HEK293 (cell line): Measurements from ENCODE around the gene SWI5.

Experiments
- CTCF ChIA-PET: fragments of 350-600 bp; formaldehyde crosslinking; extraction: SDS; loops from one replicate; lab custom pipeline; 2021; ENCODE audit warnings: antibody characterized with exemption; lab: Yijun Ruan, JAX
- POLR2A ChIA-PET: fragments of 300-600 bp; formaldehyde crosslinking; extraction: SDS; loops from one replicate; lab custom pipeline; 2020; ENCODE audit warnings: antibody characterized with exemption, inconsistent platforms; lab: Yijun Ruan, JAX
- H3K27ac ChIP-seq: fragments of 200-500 bp; sonication (Bioruptor generic); 2 replicates; pipeline ENCODE4 v1.5.1; 2014; ENCODE audit warnings: low read depth, low read length, control low read depth, inconsistent platforms; ENCODE audit errors: extremely low read depth
- H3K36me3 ChIP-seq, 2 experiments: fragments of 200-500 bp in 1 of 2; sonication (Bioruptor generic) in 1 of 2; 1 replicate in 1 of 2; 2 replicates in 1 of 2; pipeline ENCODE4 v1.5.1; 2014 to 2017; ENCODE audit warnings: inconsistent platforms in 2 of 2, low read length in 2 of 2; ENCODE audit not compliant: control insufficient read depth in 2 of 2, insufficient read depth in 1 of 2
- H3K4me1 ChIP-seq: fragments of 200-500 bp; sonication (Bioruptor generic); 2 replicates; pipeline ENCODE4 v1.5.1; 2014; ENCODE audit warnings: mild to moderate bottlenecking, low read length, inconsistent platforms; ENCODE audit not compliant: control insufficient read depth, insufficient read depth
- H3K4me3 ChIP-seq: 2 replicates; pipeline ENCODE4 v1.5.1; 2011; ENCODE audit warnings: low read depth, mild to moderate bottlenecking, control low read depth, low read length, moderate library complexity
- H3K9me3 ChIP-seq: fragments of 200-500 bp; sonication (Bioruptor generic); 2 replicates; pipeline ENCODE4 v1.5.1; 2014; ENCODE audit warnings: low read depth, low read length, inconsistent platforms; ENCODE audit not compliant: control insufficient read depth, insufficient read depth
- GLIS2 ChIP-seq: fragments of 450-650 bp; formaldehyde crosslinking; IDR thresholded peaks from 2 replicates; pipeline ENCODE4 v1.5.1; 2016; ENCODE audit warnings: missing biosample characterization, missing genetic modification characterization
- HOXC10 ChIP-seq: sonication (generic); formaldehyde crosslinking; IDR thresholded peaks from 2 replicates; pipeline ENCODE4 v1.8.1; 2023; ENCODE audit warnings: mild to moderate bottlenecking, missing genetic modification reagents
- KLF8 ChIP-seq: fragments of 450-650 bp; formaldehyde crosslinking; IDR thresholded peaks from 2 replicates; pipeline ENCODE4 v1.5.1; 2016; ENCODE audit warnings: missing biosample characterization, missing genetic modification characterization
- PRDM10 ChIP-seq: fragments of 450-650 bp; formaldehyde crosslinking; IDR thresholded peaks from 2 replicates; pipeline ENCODE4 v1.5.1; 2016; ENCODE audit warnings: missing biosample characterization, missing genetic modification characterization
- PRDM6 ChIP-seq: fragments of 450-650 bp; formaldehyde crosslinking; IDR thresholded peaks from 2 replicates; pipeline ENCODE4 v1.5.1; 2017; ENCODE audit warnings: missing biosample characterization, missing genetic modification characterization
- SCRT1 ChIP-seq: fragments of 450-650 bp; formaldehyde crosslinking; IDR thresholded peaks from 2 replicates; pipeline ENCODE4 v1.5.1; 2016; ENCODE audit warnings: missing biosample characterization, missing genetic modification characterization, borderline replicate concordance
- SCRT2 ChIP-seq: fragments of 450-650 bp; formaldehyde crosslinking; IDR thresholded peaks from 2 replicates; pipeline ENCODE4 v1.5.1; 2016; ENCODE audit warnings: missing biosample characterization, missing genetic modification characterization
- ZBTB48 ChIP-seq: fragments of 450-650 bp; formaldehyde crosslinking; IDR thresholded peaks from 2 replicates; pipeline ENCODE4 v1.5.1; 2016; ENCODE audit warnings: missing biosample characterization, missing genetic modification characterization
- ZEB2 ChIP-seq: fragments of 450-650 bp; formaldehyde crosslinking; IDR thresholded peaks from 2 replicates; pipeline ENCODE4 v1.5.1; 2016; ENCODE audit warnings: missing biosample characterization, missing genetic modification characterization
- ZNF398 ChIP-seq: fragments of 450-650 bp; formaldehyde crosslinking; IDR thresholded peaks from 2 replicates; pipeline ENCODE4 v1.5.1; 2017; ENCODE audit warnings: missing biosample characterization, missing genetic modification characterization
- ZNF488 ChIP-seq: fragments of 450-650 bp; formaldehyde crosslinking; IDR thresholded peaks from 2 replicates; pipeline ENCODE4 v1.5.1; 2016; ENCODE audit warnings: missing biosample characterization, missing genetic modification characterization
- ZNF555 ChIP-seq: fragments of 450-650 bp; formaldehyde crosslinking; conservative IDR thresholded peaks from 2 replicates; pipeline ENCODE4 v1.5.1; 2017; ENCODE audit warnings: missing biosample characterization, mild to moderate bottlenecking, missing genetic modification characterization, inconsistent platforms
- ZNF596 ChIP-seq: fragments of 450-650 bp; IDR thresholded peaks from 2 replicates; pipeline ENCODE4 v1.5.0; 2018; ENCODE audit warnings: missing biosample characterization, mild to moderate bottlenecking, missing genetic modification characterization, moderate library complexity
- ZNF645 ChIP-seq: fragments of 450-650 bp; formaldehyde crosslinking; IDR thresholded peaks from 2 replicates; pipeline ENCODE4; 2016; ENCODE audit warnings: missing biosample characterization, missing genetic modification characterization
- ZNF837 ChIP-seq: fragments of 450-650 bp; formaldehyde crosslinking; IDR thresholded peaks from 2 replicates; pipeline ENCODE4 v1.5.1; 2016; ENCODE audit warnings: missing biosample characterization, missing genetic modification characterization
- ZSCAN16 ChIP-seq: fragments of 450-650 bp; formaldehyde crosslinking; IDR thresholded peaks from 2 replicates; pipeline ENCODE4 v1.5.1; 2016; ENCODE audit warnings: missing biosample characterization, missing genetic modification characterization
- ZSCAN23 ChIP-seq: fragments of 450-650 bp; formaldehyde crosslinking; IDR thresholded peaks from 2 replicates; pipeline ENCODE4 v1.5.1; 2016; ENCODE audit warnings: missing biosample characterization, missing genetic modification characterization

The SWI5 gene

GRCh38 chr9:128294142-128294541 lies 18.1 kb downstream of the SWI5 start:
- no peak for TF ChIP-seq HOXC10 (CRISPR knock-in tag)
- no peak for TF ChIP-seq PRDM6 (tag by site-specific recombination)
- no peak for TF ChIP-seq ZNF645 (tag by site-specific recombination)
- TF ChIP-seq ZNF837 (tag by site-specific recombination), result no peak
- no peak for TF ChIP-seq PRDM10 (tag by site-specific recombination)
- ChIA-PET CTCF (interaction anchor here (0.6 to 4.4 kb wide), 6 partner anchors 9 to 404 kb away, joined by 3 to 26 read pairs (median 3); no protein-coding TSS in a partner anchor), POLR2A (interaction anchor here (1.5 kb wide), 1 partner anchor 44 kb away, joined by 4 read pairs; no protein-coding TSS in a partner anchor)
- H3K4me1 ChIP-seq, result no peaks in the 10 kb centered on the region
- H3K4me3 ChIP-seq, result no peak overlapping the region
- H3K36me3 ChIP-seq, result peaks cover 0 to under 1% of the 10 kb centered on the region in 2 experiments; a peak in 1 of 3 replicates
- no peaks in the 10 kb centered on the region for H3K9me3 ChIP-seq
- H3K27ac ChIP-seq, result no peak overlapping the region

GRCh38 chr9:128296340-128297220 lies 20.5 kb downstream of the SWI5 start:
- TF ChIP-seq ZNF488 (tag by site-specific recombination), result no peak
- TF ChIP-seq SCRT1, result no peak
- no peak for TF ChIP-seq ZBTB48
- TF ChIP-seq ZNF596 (tag by site-specific recombination), result no peak
- no peaks in the 10 kb centered on the region for H3K9me3 ChIP-seq
- no peak overlapping the region for H3K4me3 ChIP-seq
- H3K36me3 ChIP-seq, result no peaks in the 10 kb centered on the region
- H3K4me1 ChIP-seq, result no peaks in the 10 kb centered on the region
- ChIA-PET POLR2A (interaction anchor here (0.6 to 1.4 kb wide), 2 partner anchors 21 to 34 kb away, joined by 6 to 8 read pairs; partner anchors contain the start of genes GOLGA2 and SWI5), CTCF (interaction anchor here (0.7 to 4.4 kb wide), 11 partner anchors 9 to 782 kb away, joined by 3 to 26 read pairs (median 5); no protein-coding TSS in a partner anchor)
- H3K27ac ChIP-seq, result no peak overlapping the region

- Histone ChIP-seq H3K9me3 (no peaks in the 10 kb centered on the region), H3K4me3 (no peak overlapping the region), H3K27ac (no peak overlapping the region), H3K4me1 (no peaks in the 10 kb centered on the region), H3K36me3 (no peaks in the 10 kb centered on the region)
- no peak for TF ChIP-seq ZNF555
- TF ChIP-seq ZSCAN16 (tag by site-specific recombination), result no peak
- no peak for TF ChIP-seq SCRT2 (tag by site-specific recombination)
- TF ChIP-seq GLIS2 (tag by site-specific recombination), result no peak
- TF ChIP-seq ZNF398 (tag by site-specific recombination), result no peak
- TF ChIP-seq ZSCAN23, result no peak
- no peak for TF ChIP-seq KLF8 (tag by site-specific recombination)
- no peak for TF ChIP-seq ZEB2
- CTCF ChIA-PET, result interaction anchor here (0.5 to 2.4 kb wide), 7 partner anchors 8 to 781 kb away, joined by 3 to 11 read pairs (median 4); no protein-coding TSS in a partner anchor
- POLR2A ChIA-PET, result no interaction called here
Measured at GRCh38 chr9:128297221-128297773, 21.2 kb downstream of the SWI5 start.
